ENCODE data around the gene TMEM72. TPM values are rescaled to one million over a fixed set of nuclear protein-coding genes. Genes with fewer than 3 reads are reported as not detected.
A peak's percentile ranks its signal among the peaks of the same experiment; 100 is the strongest.

The TMEM72 gene
- total RNA-seq, 1 donor from 2014 or later: not detected

- intact Hi-C loops (cut with DNase I): no loop called here
- no peak for DNase-seq (ENCODE audit: low spot score)
Measured at GRCh38 chr10:44982496-44982895, 71.4 kb downstream of the TMEM72 start.

GRCh38 chr10:44983066-44983894 lies 72.1 kb downstream of the TMEM72 start:
- DNase-seq (ENCODE audit: low spot score): peak; percentile 69
- intact Hi-C loops (cut with DNase I): no loop called here

- no peak for DNase-seq (ENCODE audit: low spot score)
- intact Hi-C loops (cut with DNase I): no loop called here
Measured at GRCh38 chr10:44983895-44984278, 72.8 kb downstream of the TMEM72 start.

- DNase-seq (ENCODE audit: low spot score): no peak
- intact Hi-C loops (cut with DNase I): no loop called here
Measured at GRCh38 chr10:44984671-44985101, 73.5 kb downstream of the TMEM72 start.

- DNase-seq (ENCODE audit: low spot score): no peak
- intact Hi-C loops (cut with DNase I): no loop called here
Measured at GRCh38 chr10:44985175-44985681, 74.1 kb downstream of the TMEM72 start.

GRCh38 chr10:44986179-44986578 lies 75.0 kb downstream of the TMEM72 start:
- DNase-seq (ENCODE audit: low spot score): no peak
- intact Hi-C loops (cut with DNase I): no loop called here

Other genes starting within 250 kb of the TMEM72 start
- 47.5 TPM for gene RASSF4, start 48.5 kb downstream of the TMEM72 start, total RNA-seq
- 45.5 TPM for gene DEPP1, start 67.5 kb downstream of the TMEM72 start, total RNA-seq
- gene ZNF22, start 89.6 kb downstream of the TMEM72 start, total RNA-seq: 14.9 TPM